Activated CD4-positive, alpha-beta T cell treated with anti-CD3 and anti-CD28 coated beads for 36 hours (primary cell): ENCODE results near the gene ACADVL. TPM values are rescaled to one million over a fixed set of nuclear protein-coding genes. Genes with fewer than 3 reads are reported as not detected.

Experiments used
- ATAC-seq: fragments of 200-7000 bp; cut with Tn5 transposase; one replicate; pipeline ENCODE4 v1.10.0; 2021; ENCODE audit warnings: mild to moderate bottlenecking, moderate library complexity
- CTCF ChIA-PET: fragments of 350-600 bp; sonication (Branson Sonifier 250); formaldehyde crosslinking; loops from one replicate; lab custom pipeline; 2021; ENCODE audit warnings: antibody characterized with exemption; lab: Charles Lee
- POLR2A ChIA-PET: fragments of 350-600 bp; sonication (Branson Sonifier 250); formaldehyde crosslinking; loops from one replicate; lab custom pipeline; 2021; ENCODE audit warnings: antibody characterized with exemption, inconsistent platforms; lab: Charles Lee
- DNase-seq: peaks from one replicate; pipeline ENCODE4 v3.0.0-alpha.2; 2020
- H3K27ac Mint-ChIP-seq: one replicate; pipeline ENCODE4 v1.8.0; 2021; ENCODE audit warnings: mixed read lengths
- H3K27me3 Mint-ChIP-seq: one replicate; pipeline ENCODE4 v1.8.0; 2021; ENCODE audit warnings: mixed read lengths
- H3K36me3 Mint-ChIP-seq: one replicate; pipeline ENCODE4 v1.8.0; 2021; ENCODE audit warnings: low read depth, mixed read lengths
- H3K4me1 Mint-ChIP-seq: one replicate; pipeline ENCODE4 v1.8.0; 2021; ENCODE audit warnings: mixed read lengths
- H3K4me3 Mint-ChIP-seq: one replicate; pipeline ENCODE4 v1.8.0; 2021; ENCODE audit warnings: mild to moderate bottlenecking, moderate library complexity, mixed read lengths
- H3K9me3 Mint-ChIP-seq: one replicate; pipeline ENCODE4 v1.8.0; 2021; ENCODE audit warnings: low read depth, mixed read lengths
- intact Hi-C, 2 experiments: fragments of 100-400 bp; cut with DNase I in 1 of 2; cut with micrococcal nuclease in 1 of 2; formaldehyde crosslinking; loops; one replicate each; pipeline versions ENCODE4 v1.14.2 to v1.15.1; 2022 to 2024; cut with DNase I, micrococcal nuclease
- total RNA-seq, 2 experiments: library from RNA; stranded (reverse); gene quantifications; one replicate each; pipeline ENCODE4 v1.2.3, GENCODE V29; 2021

The ACADVL gene
- total RNA-seq, 2 experiments from 2014 or later, result 263 to 345 TPM

GRCh38 chr17:7191571-7192270 is 28.0 kb upstream of the ACADVL start:
- CTCF ChIA-PET, result interaction anchor here (1.5 kb wide), 1 partner anchor 12 kb away, joined by 3 read pairs; no protein-coding TSS in a partner anchor
- DNase-seq (peak; percentile 61), ATAC-seq (peak; percentile 72)
- no peaks in the 10 kb centered on the region for H3K27me3 Mint-ChIP-seq
- H3K36me3 Mint-ChIP-seq, result peaks cover 6% of the 10 kb centered on the region
- no peaks in the 10 kb centered on the region for H3K9me3 Mint-ChIP-seq
- H3K4me3 Mint-ChIP-seq, result no peak overlapping the region
- no peak overlapping the region for H3K27ac Mint-ChIP-seq
- H3K4me1 Mint-ChIP-seq, result no peaks in the 10 kb centered on the region
- intact Hi-C loops, result no loop called here
- POLR2A ChIA-PET, result no interaction called here

GRCh38 chr17:7192271-7192937 is 27.3 kb upstream of the ACADVL start:
- H3K4me3 Mint-ChIP-seq, result no peak overlapping the region
- intact Hi-C loops, result no loop called here
- CTCF ChIA-PET, result interaction anchor here (0.9 kb wide), 1 partner anchor 147 kb away, joined by 3 read pairs; no protein-coding TSS in a partner anchor

GRCh38 chr17:7195971-7196370 is 23.8 kb upstream of the ACADVL start:
- Mint-ChIP-seq H3K4me3 (no peak overlapping the region), H3K9me3 (no peaks in the 10 kb centered on the region), H3K36me3 (peaks cover 6% of the 10 kb centered on the region), H3K27me3 (no peaks in the 10 kb centered on the region), H3K27ac (no peak overlapping the region), H3K4me1 (no peaks in the 10 kb centered on the region)
- ATAC-seq (no peak), DNase-seq (no peak)
- intact Hi-C loops, result no loop called here
- ChIA-PET CTCF (no interaction called here), POLR2A (no interaction called here)

More at GRCh38 chr17:7192271-7192937, 27.3 kb upstream of the ACADVL start:
- ATAC-seq (no peak), DNase-seq (no peak)
- POLR2A ChIA-PET, result no interaction called here
- H3K27ac Mint-ChIP-seq, result no peak overlapping the region
- no peaks in the 10 kb centered on the region for H3K27me3 Mint-ChIP-seq
- H3K4me1 Mint-ChIP-seq, result no peaks in the 10 kb centered on the region
- H3K9me3 Mint-ChIP-seq, result no peaks in the 10 kb centered on the region
- peaks cover 6% of the 10 kb centered on the region for H3K36me3 Mint-ChIP-seq

GRCh38 chr17:7196651-7197401 is 22.9 kb upstream of the ACADVL start:
- Mint-ChIP-seq H3K9me3 (no peaks in the 10 kb centered on the region), H3K27me3 (no peaks in the 10 kb centered on the region), H3K4me3 (no peak overlapping the region), H3K27ac (no peak overlapping the region), H3K36me3 (peaks cover 4% of the 10 kb centered on the region), H3K4me1 (no peaks in the 10 kb centered on the region)
- ChIA-PET CTCF (no interaction called here), POLR2A (interaction anchor here (0.6 kb wide), 1 partner anchor 37 kb away, joined by 4 read pairs; no protein-coding TSS in a partner anchor)
- no peak for ATAC-seq
- intact Hi-C loops, result no loop called here
- no peak for DNase-seq

- CTCF ChIA-PET, result interaction anchor here (0.6 to 0.7 kb wide), 2 partner anchors 157 to 1444 kb away, joined by 3 read pairs; no protein-coding TSS in a partner anchor
Observed at GRCh38 chr17:7203391-7203790, 16.3 kb upstream of the ACADVL start.

DNA sequence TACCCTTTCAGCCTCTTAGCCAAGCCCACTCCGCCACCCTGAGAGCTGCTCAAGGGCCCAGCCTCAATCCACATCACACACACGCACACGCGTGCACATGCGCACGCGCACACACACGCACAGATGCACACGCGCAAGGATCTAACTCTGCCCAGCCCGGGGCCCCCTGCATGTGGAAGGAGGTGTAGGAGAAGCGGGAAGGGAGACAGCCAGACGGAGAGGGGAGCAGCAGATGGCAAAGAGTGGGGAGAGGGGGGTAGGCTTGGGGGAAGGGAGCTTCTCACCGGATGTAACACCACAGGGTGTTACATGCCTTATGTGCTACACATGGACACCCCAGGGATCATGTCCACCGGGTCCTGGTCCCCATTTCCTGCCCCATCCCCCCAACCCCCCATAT is 15.4 kb upstream of the ACADVL start:
- ChIA-PET CTCF (no interaction called here), POLR2A (interaction anchor here (0.5 to 0.7 kb wide), 2 partner anchors 15 to 381 kb away, joined by 3 to 5 read pairs; partner anchors contain the start of gene DLG4)
- H3K4me3 Mint-ChIP-seq, result peak overlapping the region; percentile 75
- intact Hi-C loops, result no loop called here
- H3K27me3 Mint-ChIP-seq, result no peaks in the 10 kb centered on the region
- H3K9me3 Mint-ChIP-seq, result no peaks in the 10 kb centered on the region
- no peak for DNase-seq
- H3K36me3 Mint-ChIP-seq, result no peaks in the 10 kb centered on the region
- peak; percentile 6 for ATAC-seq
- H3K4me1 Mint-ChIP-seq, result peaks cover 24% of the 10 kb centered on the region
- H3K27ac Mint-ChIP-seq, result peak overlapping the region; percentile 83

More at GRCh38 chr17:7203391-7203790, 16.3 kb upstream of the ACADVL start:
- peaks cover 24% of the 10 kb centered on the region for H3K4me1 Mint-ChIP-seq
- ATAC-seq, result no peak
- H3K4me3 Mint-ChIP-seq, result no peak overlapping the region
- H3K27ac Mint-ChIP-seq, result no peak overlapping the region
- POLR2A ChIA-PET, result no interaction called here
- DNase-seq, result no peak
- H3K27me3 Mint-ChIP-seq, result no peaks in the 10 kb centered on the region
- H3K36me3 Mint-ChIP-seq, result no peaks in the 10 kb centered on the region
- no peaks in the 10 kb centered on the region for H3K9me3 Mint-ChIP-seq
- intact Hi-C loops, result no loop called here

DNA sequence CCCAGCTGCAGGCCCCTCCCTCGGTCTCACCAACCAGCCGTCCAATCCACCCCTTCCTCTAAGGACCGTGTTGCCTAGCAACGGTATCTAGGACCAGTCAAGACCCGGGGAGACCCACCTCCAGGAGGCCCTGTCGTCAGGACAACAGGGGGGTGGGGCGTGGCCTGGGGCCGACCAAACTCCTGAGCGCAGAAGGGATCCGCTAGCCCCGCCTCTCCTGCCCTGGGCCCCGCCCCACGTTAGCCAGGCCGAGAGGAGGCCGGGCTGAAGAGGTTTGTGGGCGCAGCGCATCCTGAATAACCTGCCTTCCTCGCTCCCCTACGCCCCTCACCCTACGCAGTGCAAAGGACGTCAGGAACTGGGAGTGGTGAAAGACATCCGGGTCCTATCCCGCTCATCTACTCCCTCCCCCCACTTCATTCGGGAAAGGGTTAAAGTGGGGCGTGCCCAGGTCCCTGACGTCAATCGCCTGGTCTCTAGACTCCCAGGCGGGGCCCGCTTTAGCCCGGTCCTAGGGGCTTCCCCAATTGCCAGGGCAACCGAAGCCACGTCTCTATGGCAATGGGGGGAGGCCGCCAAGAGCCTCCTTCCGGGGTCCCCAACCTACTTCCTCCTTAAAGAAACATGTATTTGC is 14.8 kb upstream of the ACADVL start:
- H3K4me1 Mint-ChIP-seq, result peaks cover 24% of the 10 kb centered on the region
- CTCF ChIA-PET, result no interaction called here
- peak overlapping the region; percentile 75 for H3K4me3 Mint-ChIP-seq
- H3K36me3 Mint-ChIP-seq, result no peaks in the 10 kb centered on the region
- DNase-seq (peak; percentile 95), ATAC-seq (peak; percentile 92)
- no peaks in the 10 kb centered on the region for H3K27me3 Mint-ChIP-seq
- intact Hi-C loops, result loop anchor here (1.0 kb wide), 4 partner anchors 9 to 182 kb away; partner anchors contain the start of genes BCL6B (in 1 of the 2) and PHF23 (in 1 of the 2)
- POLR2A ChIA-PET, result interaction anchor here (0.7 kb wide), 1 partner anchor 14 kb away, joined by 5 read pairs; the partner anchor contains the start of gene DLG4
- peak overlapping the region; percentile 83 for H3K27ac Mint-ChIP-seq
- H3K9me3 Mint-ChIP-seq, result no peaks in the 10 kb centered on the region

GRCh38 chr17:7205561-7205960 is 14.2 kb upstream of the ACADVL start:
- intact Hi-C loops, result loop anchor here (1.0 kb wide), 4 partner anchors 9 to 182 kb away; partner anchors contain the start of genes BCL6B (in 1 of the 2) and PHF23 (in 1 of the 2)
- peaks cover 28% of the 10 kb centered on the region for H3K4me1 Mint-ChIP-seq
- peaks cover 2% of the 10 kb centered on the region for H3K27me3 Mint-ChIP-seq
- H3K9me3 Mint-ChIP-seq, result no peaks in the 10 kb centered on the region
- H3K36me3 Mint-ChIP-seq, result no peaks in the 10 kb centered on the region
- peak overlapping the region; percentile 75 for H3K4me3 Mint-ChIP-seq
- ATAC-seq (no peak), DNase-seq (no peak)
- ChIA-PET CTCF (no interaction called here), POLR2A (no interaction called here)
- peak overlapping the region; percentile 83 for H3K27ac Mint-ChIP-seq

DNA sequence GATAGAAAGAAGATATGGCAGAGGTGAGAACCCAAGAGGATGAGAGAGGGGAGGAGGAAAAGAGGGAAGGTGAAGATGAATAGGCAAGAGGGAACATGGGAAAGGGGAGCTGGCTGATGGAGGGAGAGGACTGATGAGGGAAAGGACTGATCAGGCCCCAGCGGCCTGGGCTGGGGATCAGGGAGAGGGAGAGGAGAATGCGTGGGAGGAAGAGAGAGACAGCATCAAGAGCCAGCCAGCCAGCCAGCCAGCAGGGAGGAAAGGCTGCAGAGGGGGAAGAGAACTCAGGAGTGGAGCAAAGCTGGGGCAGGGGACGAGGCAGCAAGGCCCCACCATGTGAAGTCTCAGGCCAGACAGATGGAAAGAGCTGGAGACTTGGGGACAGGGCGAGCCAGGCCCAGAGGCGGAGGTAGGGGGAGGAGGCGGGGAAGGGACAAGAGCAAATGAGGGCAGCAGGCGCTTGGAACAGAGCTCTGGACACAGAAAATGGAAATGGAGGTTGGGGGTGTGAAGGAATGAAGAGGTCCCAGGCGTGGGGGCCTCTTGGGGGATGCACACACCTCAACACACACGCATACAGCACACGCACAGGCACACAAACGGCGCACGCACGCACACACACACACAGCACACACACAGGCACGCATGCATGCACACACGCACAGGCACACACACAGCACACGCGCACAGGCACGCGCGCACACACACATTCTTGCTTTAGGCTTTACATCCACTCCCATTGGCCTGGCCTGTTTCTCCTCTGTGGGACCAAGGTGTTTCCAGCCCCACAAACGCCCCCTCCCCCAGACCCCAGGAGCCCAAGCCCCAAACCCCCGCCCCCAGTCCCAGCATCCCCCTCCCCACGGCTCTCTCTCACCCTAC is 12.4 kb upstream of the ACADVL start:
- no peak overlapping the region for H3K4me3 Mint-ChIP-seq
- intact Hi-C loops, result no loop called here
- H3K27ac Mint-ChIP-seq, result no peak overlapping the region
- H3K36me3 Mint-ChIP-seq, result no peaks in the 10 kb centered on the region
- no peaks in the 10 kb centered on the region for H3K9me3 Mint-ChIP-seq
- ChIA-PET POLR2A (interaction anchor here (0.7 kb wide), 1 partner anchor 479 kb away, joined by 3 read pairs; no protein-coding TSS in a partner anchor), CTCF (interaction anchor here (0.5 kb wide), 1 partner anchor 116 kb away, joined by 4 read pairs; no protein-coding TSS in a partner anchor)
- H3K27me3 Mint-ChIP-seq, result peaks cover 7% of the 10 kb centered on the region
- peaks cover 36% of the 10 kb centered on the region for H3K4me1 Mint-ChIP-seq
- no peak for DNase-seq
- ATAC-seq, result no peak

GRCh38 chr17:7208027-7208571 is 11.6 kb upstream of the ACADVL start:
- ChIA-PET POLR2A (no interaction called here), CTCF (no interaction called here)
- DNase-seq, result no peak
- Mint-ChIP-seq H3K27ac (no peak overlapping the region), H3K9me3 (no peaks in the 10 kb centered on the region), H3K4me3 (no peak overlapping the region), H3K27me3 (peaks cover 7% of the 10 kb centered on the region), H3K36me3 (no peaks in the 10 kb centered on the region), H3K4me1 (peaks cover 38% of the 10 kb centered on the region)
- intact Hi-C loops, result no loop called here
- no peak for ATAC-seq
